Mammary microvascular endothelial cell (primary cell): ENCODE measurements around the gene HEPN1. TPM values are rescaled to one million over a fixed set of nuclear protein-coding genes. Genes with fewer than 3 reads are reported as not detected.

Experiments used
- total RNA-seq: library from RNA; depleted of rRNA; stranded (reverse); fragments of >200 nt; gene quantifications from 2 replicates; pipeline ENCODE4 v1.2.3, GENCODE V29; 2015

HEPN1 gene
- total RNA-seq = not detected in 2 replicates

GRCh38 chr11:124918950-124919349, at the start of gene HEPN1:
TSS of gene HEPN1 (plus strand) at chr11:124919250.

DNA sequence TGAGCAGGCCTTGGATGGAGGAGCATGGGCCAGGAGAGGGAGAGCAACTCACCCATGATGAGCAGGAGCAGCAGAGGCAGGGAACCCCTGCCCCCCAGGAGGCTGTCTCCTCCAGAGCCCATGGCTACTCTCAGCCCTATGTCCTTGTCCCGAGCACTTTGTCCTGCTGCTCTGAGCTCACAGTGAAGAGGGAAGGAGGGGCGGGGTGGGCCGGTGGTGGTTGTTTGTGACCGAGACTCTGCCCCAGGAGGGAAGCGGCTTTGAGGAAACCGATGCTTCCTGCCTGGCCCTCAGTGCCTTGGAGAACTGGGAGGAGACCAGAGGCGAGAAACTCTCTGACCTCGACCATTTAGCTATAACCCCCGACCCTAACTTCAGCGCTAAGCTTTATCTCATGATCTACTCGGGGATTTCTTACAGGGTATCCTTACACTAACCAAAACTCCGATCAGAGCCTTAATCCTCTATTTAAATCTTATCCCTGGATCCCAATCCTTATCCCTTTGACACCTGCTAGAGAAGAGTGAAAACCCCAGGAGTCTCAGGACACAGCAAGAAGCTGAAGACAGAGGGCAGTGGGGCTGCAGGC, 21.3 kb upstream of the HEPN1 start, which contains the start of gene ROBO4:
ROBO4 (minus strand) TSS at position 192 of the 589 bp plus-strand sequence; CDS start at position 122, 70 bp downstream.

DNA sequence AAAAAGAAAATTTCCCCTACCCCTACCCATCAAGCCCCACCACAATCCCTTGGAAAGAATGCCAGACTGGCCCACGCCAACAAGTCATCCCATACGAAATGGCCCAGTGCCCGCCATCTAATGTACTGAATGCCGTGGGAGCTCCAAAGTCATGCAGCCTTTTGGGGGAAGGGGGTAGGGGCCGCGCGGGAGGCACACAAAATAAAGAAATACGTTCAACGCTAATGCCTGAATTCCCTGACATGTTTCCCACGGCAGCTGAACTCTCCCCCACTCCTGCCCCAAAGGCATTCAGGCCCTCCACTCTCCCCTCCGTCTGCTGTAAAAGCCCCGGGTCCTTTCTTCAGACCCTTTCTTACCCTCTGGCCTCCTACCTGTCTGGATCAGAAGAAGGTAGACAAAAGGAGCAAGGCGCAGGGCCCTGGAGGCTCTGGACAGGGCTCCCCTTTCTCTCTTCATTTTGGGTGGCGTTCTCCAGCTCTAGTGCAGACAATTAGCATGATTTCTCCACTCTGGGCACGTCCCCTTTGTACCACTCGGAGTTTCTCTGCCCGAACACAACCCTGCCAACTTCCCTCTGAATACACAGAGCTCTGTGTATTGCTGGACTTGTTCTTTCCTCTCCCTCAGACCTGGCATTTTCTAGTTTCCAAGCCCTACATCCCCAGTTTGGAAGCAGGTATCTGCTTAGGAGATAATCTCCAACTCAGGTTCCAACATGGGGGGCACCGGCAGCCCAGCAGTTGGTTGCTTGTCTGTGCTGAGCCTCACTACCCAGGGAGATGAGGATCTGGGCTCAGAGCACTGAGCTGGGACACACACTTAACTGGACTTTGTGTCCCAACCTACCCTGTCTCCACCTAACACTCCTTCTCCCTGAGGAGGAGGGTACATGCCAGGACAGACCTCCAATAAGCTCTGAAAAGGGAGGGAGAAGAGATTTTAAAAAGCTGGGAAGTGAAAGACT, 16.8 kb downstream of the HEPN1 start, which contains the start of gene HEPACAM:
HEPACAM (minus strand) TSS at position 500 of the 967 bp plus-strand sequence; CDS start at position 459, 41 bp downstream.

GRCh38 chr11:124953753-124954589, 34.9 kb downstream of the HEPN1 start, which contains the start of gene CCDC15:
TSS of gene CCDC15 (plus strand) at chr11:124954202. CDS start at chr11:124954733, 531 bp downstream.

Other genes with a start within 250 kb of the HEPN1 start
- 13.9 and 14.9 TPM in 2 replicates for gene SIAE, start 245.5 kb upstream of the HEPN1 start, total RNA-seq
- gene SPA17, start 245.3 kb upstream of the HEPN1 start, total RNA-seq = 14.2 and 16.4 TPM in 2 replicates
- gene NRGN, start 179.3 kb upstream of the HEPN1 start, total RNA-seq = 21.7 and 24.4 TPM in 2 replicates
- 0.07 and 0.44 TPM in 2 replicates for gene VSIG2, start 167.0 kb upstream of the HEPN1 start, total RNA-seq
- 311 and 317 TPM in 2 replicates for gene ESAM, start 157.0 kb upstream of the HEPN1 start, total RNA-seq
- 8.6 and 9.1 TPM in 2 replicates for gene MSANTD2, start 118.8 kb upstream of the HEPN1 start, total RNA-seq
- gene ROBO3, start 53.8 kb upstream of the HEPN1 start, total RNA-seq = 4.3 and 8.1 TPM in 2 replicates
- gene ROBO4, start 21.4 kb upstream of the HEPN1 start, total RNA-seq = 405 and 425 TPM in 2 replicates
- not detected in 2 replicates for gene HEPACAM, start 16.8 kb downstream of the HEPN1 start, total RNA-seq
- 4.2 and 4.4 TPM in 2 replicates for gene CCDC15, start 35.0 kb downstream of the HEPN1 start, total RNA-seq
- gene SLC37A2, start 144.1 kb downstream of the HEPN1 start, total RNA-seq = 2.9 and 3.7 TPM in 2 replicates
- gene TMEM218, start 192.4 kb downstream of the HEPN1 start, total RNA-seq = 23.5 and 27.3 TPM in 2 replicates
- not detected in 2 replicates for gene PKNOX2, start 245.5 kb downstream of the HEPN1 start, total RNA-seq